Hypothalamus (tissue), 51 donors: ENCODE results near the gene SYNPO2.
"Not testable (repeated sequence)": the region's sequence is repeated elsewhere in the genome, so short reads cannot be mapped to it uniquely, and the experiment has no call there.

ENCODE experiments used
- DNase-seq, 51 donors: peaks; one replicate each; lab custom pipeline; 2025; lab: John Stamatoyannopoulos, UW

SYNPO2 gene

GRCh38 chr4:119050527-119051090, 162.0 kb downstream of the SYNPO2 start:
- DNase-seq, result no peak

- DNase-seq, result no peak
These were observed 164.6 kb downstream of the SYNPO2 start for GRCh38 chr4:119053245-119053644.

- no peak for DNase-seq
These were observed 165.3 kb downstream of the SYNPO2 start for GRCh38 chr4:119053997-119054396.

- DNase-seq, result no peak
These were observed 168.8 kb downstream of the SYNPO2 start for GRCh38 chr4:119057417-119057816.

GRCh38 chr4:119059221-119059620, 170.6 kb downstream of the SYNPO2 start:
- no peak for DNase-seq

GRCh38 chr4:119067125-119067524, 178.5 kb downstream of the SYNPO2 start:
- DNase-seq, result not testable (repeated sequence)

GRCh38 chr4:119067670-119068360, 179.2 kb downstream of the SYNPO2 start:
- not testable (repeated sequence) for DNase-seq

GRCh38 chr4:119068529-119068962, 179.9 kb downstream of the SYNPO2 start:
- DNase-seq, result no peak

- DNase-seq, result no peak
These were observed 181.6 kb downstream of the SYNPO2 start for GRCh38 chr4:119070301-119070700.

- no peak for DNase-seq
These were observed 192.3 kb downstream of the SYNPO2 start for GRCh38 chr4:119080721-119081541.

GRCh38 chr4:119081542-119081859, 192.8 kb downstream of the SYNPO2 start:
- no peak for DNase-seq

GRCh38 chr4:119081943-119082342, 193.3 kb downstream of the SYNPO2 start:
- DNase-seq, result no peak

GRCh38 chr4:119082661-119083060, 194.0 kb downstream of the SYNPO2 start:
- no peak for DNase-seq

- DNase-seq, result no peak
These were observed 195.9 kb downstream of the SYNPO2 start for GRCh38 chr4:119084513-119084912.

- no peak for DNase-seq
These were observed 198.5 kb downstream of the SYNPO2 start for GRCh38 chr4:119087121-119087520.

GRCh38 chr4:119087656-119088055, 199.0 kb downstream of the SYNPO2 start:
- DNase-seq, result no peak

GRCh38 chr4:119093042-119093827, 204.6 kb downstream of the SYNPO2 start:
- no peak for DNase-seq

GRCh38 chr4:119097282-119097900, 208.7 kb downstream of the SYNPO2 start:
- no peak for DNase-seq

GRCh38 chr4:119098306-119098705, 209.7 kb downstream of the SYNPO2 start:
- DNase-seq, result no peak

- DNase-seq, result no peak
These were observed 210.7 kb downstream of the SYNPO2 start for GRCh38 chr4:119099227-119099810.
